ENCODE data around the gene COX6B2.
A peak's percentile ranks its signal among the peaks of the same experiment; 100 is the strongest.

COX6B2 gene

GRCh38 chr19:55362174-55362989 lies 7.9 kb upstream of the COX6B2 start:
- no peak for DNase-seq (ENCODE audit: low read depth)

- no peak for DNase-seq (ENCODE audit: low read depth)
Measured at GRCh38 chr19:55360902-55361301, 6.4 kb upstream of the COX6B2 start.

GRCh38 chr19:55358943-55359908 lies 4.7 kb upstream of the COX6B2 start:
- DNase-seq (ENCODE audit: low read depth) = no peak

- DNase-seq (ENCODE audit: low read depth) = no peak
Measured at GRCh38 chr19:55358493-55358892, 4.0 kb upstream of the COX6B2 start.

- no peak for DNase-seq (ENCODE audit: low read depth)
Measured at GRCh38 chr19:55355213-55355821, 798 bp upstream of the COX6B2 start.

- peak; percentile 51 for DNase-seq (ENCODE audit: low read depth)
Measured at GRCh38 chr19:55353803-55354697, 469 bp downstream of the COX6B2 start.

- DNase-seq (ENCODE audit: low read depth) = no peak
Measured at GRCh38 chr19:55353356-55353802, 1.1 kb downstream of the COX6B2 start.

GRCh38 chr19:55352549-55353145 lies 1.9 kb downstream of the COX6B2 start:
- DNase-seq (ENCODE audit: low read depth) = no peak

- no peak for DNase-seq (ENCODE audit: low read depth)
Measured at GRCh38 chr19:55352040-55352439, 2.5 kb downstream of the COX6B2 start.

- no peak for DNase-seq (ENCODE audit: low read depth)
Measured at GRCh38 chr19:55350620-55351315, 3.8 kb downstream of the COX6B2 start.

- no peak for DNase-seq (ENCODE audit: low read depth)
Measured at GRCh38 chr19:55348317-55349034, 6.0 kb downstream of the COX6B2 start.

GRCh38 chr19:55347442-55348009 lies 7.0 kb downstream of the COX6B2 start:
- DNase-seq (ENCODE audit: low read depth) = no peak

- DNase-seq (ENCODE audit: low read depth) = no peak
Measured at GRCh38 chr19:55346725-55347441, 7.6 kb downstream of the COX6B2 start.

GRCh38 chr19:55345818-55346724 lies 8.4 kb downstream of the COX6B2 start:
- DNase-seq (ENCODE audit: low read depth) = no peak

GRCh38 chr19:55345101-55345817 lies 9.3 kb downstream of the COX6B2 start:
- DNase-seq (ENCODE audit: low read depth) = no peak

GRCh38 chr19:55344444-55344843 lies 10.1 kb downstream of the COX6B2 start:
- DNase-seq (ENCODE audit: low read depth) = no peak

Data from T-helper 22 cell (primary cell).